ENCODE results near the gene HTD2. TPM values are rescaled to one million over a fixed set of nuclear protein-coding genes. Genes with fewer than 3 reads are reported as not detected.

Gene HTD2
- total and polyA plus RNA-seq, 9 of the 15 experiments (the other 6 are each of a cell fraction or from before 2014, with no cell fraction given): 1.8 to 22.8 (median 9.6) TPM

GRCh38 chr3:58329150-58329921 is 23.0 kb downstream of the HTD2 start (continued):
- TF ChIP-seq ETV6 (IDR thresholded peaks at IDR 0.05; ENCODE audit: borderline replicate concordance in 1 of 2, low read depth in 2 of 2, low read length in 1 of 2) (no peak), ETV6 (CRISPR knock-in tag; IDR thresholded peaks at IDR 0.05; ENCODE audit: borderline replicate concordance) (no peak), HDAC8 (tag; IDR thresholded peaks at IDR 0.05) (no peak), ZC3H11A (IDR thresholded peaks at IDR 0.05; ENCODE audit: low read depth, low read length) (no peak), ILK (tag; IDR thresholded peaks at IDR 0.05; ENCODE audit: borderline replicate concordance, low read depth) (no peak), CBFA2T2 (conservative IDR thresholded peaks at IDR 0.05) (peak; percentile 69), ZNF436 (CRISPR knock-in tag; IDR thresholded peaks at IDR 0.05) (no peak), MEIS2 (IDR thresholded peaks at IDR 0.05; ENCODE audit: partially characterized antibody) (peak; percentile 80), ZFP30 (CRISPR knock-in tag; IDR thresholded peaks at IDR 0.05; ENCODE audit: borderline replicate concordance) (no peak), TEAD4 (IDR thresholded peaks at IDR 0.05; ENCODE audit: low read length) (peak; percentile 49), TEAD4 (CRISPR knock-in tag; IDR thresholded peaks at IDR 0.05; ENCODE audit: borderline replicate concordance) (no peak), BACH1 (tag; IDR thresholded peaks at IDR 0.05) (no peak), ZNF165 (CRISPR knock-in tag; IDR thresholded peaks at IDR 0.05; ENCODE audit: borderline replicate concordance) (no peak), SP1 (CRISPR knock-in tag; IDR thresholded peaks at IDR 0.05) (no peak), STAT5B (CRISPR knock-in tag; IDR thresholded peaks at IDR 0.05) (no peak), E2F6 (IDR thresholded peaks at IDR 0.05; ENCODE audit: borderline replicate concordance in 1 of 2, extremely low read depth in 1 of 2, insufficient read depth in 1 of 2, insufficient read length in 1 of 2, low read depth in 1 of 2, low read length in 1 of 2, poor library complexity in 1 of 2, severe bottlenecking in 1 of 2) (no peak), ZNF583 (CRISPR knock-in tag; IDR thresholded peaks at IDR 0.05) (no peak), RBM22 (IDR thresholded peaks at IDR 0.05; ENCODE audit: low read depth, low read length, poor library complexity, severe bottlenecking) (no peak), RAD51 (IDR thresholded peaks at IDR 0.05; ENCODE audit: borderline replicate concordance, low read depth) (no peak), BCOR (IDR thresholded peaks at IDR 0.05) (no peak)
- TF ChIP-seq, protein P1, sequence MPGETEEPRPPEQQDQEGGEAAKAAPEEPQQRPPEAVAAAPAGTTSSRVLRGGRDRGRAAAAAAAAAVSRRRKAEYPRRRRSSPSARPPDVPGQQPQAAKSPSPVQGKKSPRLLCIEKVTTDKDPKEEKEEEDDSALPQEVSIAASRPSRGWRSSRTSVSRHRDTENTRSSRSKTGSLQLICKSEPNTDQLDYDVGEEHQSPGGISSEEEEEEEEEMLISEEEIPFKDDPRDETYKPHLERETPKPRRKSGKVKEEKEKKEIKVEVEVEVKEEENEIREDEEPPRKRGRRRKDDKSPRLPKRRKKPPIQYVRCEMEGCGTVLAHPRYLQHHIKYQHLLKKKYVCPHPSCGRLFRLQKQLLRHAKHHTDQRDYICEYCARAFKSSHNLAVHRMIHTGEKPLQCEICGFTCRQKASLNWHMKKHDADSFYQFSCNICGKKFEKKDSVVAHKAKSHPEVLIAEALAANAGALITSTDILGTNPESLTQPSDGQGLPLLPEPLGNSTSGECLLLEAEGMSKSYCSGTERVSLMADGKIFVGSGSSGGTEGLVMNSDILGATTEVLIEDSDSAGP (CRISPR knock-in tag; IDR thresholded peaks at IDR 0.05): no peak
- TF ChIP-seq, protein P2, sequence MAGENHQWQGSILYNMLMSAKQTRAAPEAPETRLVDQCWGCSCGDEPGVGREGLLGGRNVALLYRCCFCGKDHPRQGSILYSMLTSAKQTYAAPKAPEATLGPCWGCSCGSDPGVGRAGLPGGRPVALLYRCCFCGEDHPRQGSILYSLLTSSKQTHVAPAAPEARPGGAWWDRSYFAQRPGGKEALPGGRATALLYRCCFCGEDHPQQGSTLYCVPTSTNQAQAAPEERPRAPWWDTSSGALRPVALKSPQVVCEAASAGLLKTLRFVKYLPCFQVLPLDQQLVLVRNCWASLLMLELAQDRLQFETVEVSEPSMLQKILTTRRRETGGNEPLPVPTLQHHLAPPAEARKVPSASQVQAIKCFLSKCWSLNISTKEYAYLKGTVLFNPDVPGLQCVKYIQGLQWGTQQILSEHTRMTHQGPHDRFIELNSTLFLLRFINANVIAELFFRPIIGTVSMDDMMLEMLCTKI (IDR thresholded peaks at IDR 0.05; ENCODE audit: partially characterized antibody): no peak

Data from K562 (cell line).